Ishikawa (cell line): ENCODE data around the gene HOXA6.
A peak's percentile ranks its signal among the peaks of the same experiment; 100 is the strongest.

Source experiments
- CEBPB ChIP-seq: IDR thresholded peaks from 2 replicates; pipeline ENCODE4 v1.6.1; 2012
- CREB1 ChIP-seq: IDR thresholded peaks from 2 replicates; pipeline ENCODE4 v1.6.1; 2012; ENCODE audit warnings: low read depth
- EGR1 ChIP-seq: IDR thresholded peaks from 2 replicates; pipeline ENCODE4 v1.6.1; 2012
- EP300 ChIP-seq: IDR thresholded peaks from 2 replicates; pipeline ENCODE4 v1.6.1; 2012; ENCODE audit warnings: borderline replicate concordance
- FOXM1 ChIP-seq: IDR thresholded peaks from 2 replicates; pipeline ENCODE4 v1.6.1; 2012; ENCODE audit warnings: low read depth, borderline replicate concordance
- NFIC ChIP-seq: IDR thresholded peaks from 2 replicates; pipeline ENCODE4 v1.6.1; 2012
- RAD21 ChIP-seq: IDR thresholded peaks from 2 replicates; pipeline ENCODE4 v1.6.1; 2012; ENCODE audit warnings: low read depth
- REST ChIP-seq: IDR thresholded peaks from 2 replicates; pipeline ENCODE4 v1.6.1; 2012; ENCODE audit warnings: low read depth, mild to moderate bottlenecking
- TAF1 ChIP-seq: IDR thresholded peaks from 2 replicates; pipeline ENCODE4 v1.6.1; 2012; ENCODE audit warnings: low read depth, mild to moderate bottlenecking
- TCF12 ChIP-seq: IDR thresholded peaks from 2 replicates; pipeline ENCODE4 v1.6.1; 2012; ENCODE audit warnings: low read depth
- TEAD4 ChIP-seq: IDR thresholded peaks from 2 replicates; pipeline ENCODE4 v1.6.1; 2012
- YY1 ChIP-seq: IDR thresholded peaks from 2 replicates; pipeline ENCODE4 v1.6.1; 2012; ENCODE audit warnings: low read depth
- ZBTB7A ChIP-seq: IDR thresholded peaks from 2 replicates; pipeline ENCODE4 v1.6.1; 2012; ENCODE audit warnings: low read depth
- TF ChIP-seq, protein P1 (sequence below): IDR thresholded peaks from 2 replicates; pipeline ENCODE4 v1.6.1; 2012
- TF ChIP-seq, protein P2 (sequence below): IDR thresholded peaks from 2 replicates; pipeline ENCODE4 v1.6.1; 2012

HOXA6 gene

DNA sequence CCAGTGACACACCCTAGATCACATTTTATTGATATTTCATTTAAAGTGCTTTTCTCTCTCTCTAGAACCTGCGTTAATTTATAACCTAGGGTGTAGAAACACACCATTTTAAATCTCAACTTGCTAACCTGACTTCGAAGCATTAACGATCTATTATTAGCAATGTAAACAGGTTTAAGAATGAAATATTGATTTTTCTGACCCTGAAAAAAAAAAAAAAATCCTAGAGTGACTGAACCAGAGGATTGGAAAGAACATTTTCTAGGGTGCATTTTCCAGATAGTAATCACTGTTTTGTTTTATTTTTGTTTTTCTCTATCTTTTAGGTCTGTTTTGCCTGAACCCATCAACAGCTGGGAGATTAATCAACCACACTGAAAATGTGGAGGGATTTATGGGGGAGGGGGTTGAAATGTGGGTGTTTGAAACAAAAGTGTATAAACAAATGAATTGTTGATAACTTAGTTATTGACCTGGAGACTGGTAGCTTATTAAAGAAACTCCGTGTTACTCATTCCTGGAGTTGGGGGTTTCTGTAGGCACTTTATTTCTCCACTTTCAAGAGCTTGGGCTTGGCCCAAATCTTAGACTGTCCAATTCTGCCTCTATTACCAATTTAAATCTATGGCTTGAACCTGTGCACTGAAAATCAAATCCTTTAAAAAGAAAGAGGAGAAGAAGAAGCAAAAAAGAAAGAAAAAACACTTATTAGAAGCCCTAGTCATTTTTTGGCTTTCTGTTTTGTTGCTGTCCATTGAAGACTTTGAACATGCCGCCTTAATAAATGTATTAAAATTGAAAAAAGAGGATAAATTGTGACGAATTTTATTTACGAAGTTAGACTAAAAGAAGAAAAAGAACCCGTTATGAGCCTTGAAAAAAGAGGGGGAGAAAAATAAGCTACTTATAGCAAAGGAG is 47.9 kb downstream of the HOXA6 start:
- no peak for TF ChIP-seq CREB1
- TF ChIP-seq CEBPB = no peak
- TF ChIP-seq TCF12 = no peak
- TF ChIP-seq RAD21 = no peak
- TF ChIP-seq FOXM1 = no peak
- no peak for TF ChIP-seq EP300
- TF ChIP-seq EGR1 = no peak
- TF ChIP-seq, protein P1, sequence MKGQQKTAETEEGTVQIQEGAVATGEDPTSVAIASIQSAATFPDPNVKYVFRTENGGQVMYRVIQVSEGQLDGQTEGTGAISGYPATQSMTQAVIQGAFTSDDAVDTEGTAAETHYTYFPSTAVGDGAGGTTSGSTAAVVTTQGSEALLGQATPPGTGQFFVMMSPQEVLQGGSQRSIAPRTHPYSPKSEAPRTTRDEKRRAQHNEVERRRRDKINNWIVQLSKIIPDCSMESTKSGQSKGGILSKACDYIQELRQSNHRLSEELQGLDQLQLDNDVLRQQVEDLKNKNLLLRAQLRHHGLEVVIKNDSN = no peak

GRCh38 chr7:27098578-27099451 is 48.8 kb downstream of the HOXA6 start:
- no peak for TF ChIP-seq REST
- no peak for TF ChIP-seq TAF1
- TF ChIP-seq, protein P1 = no peak
- TF ChIP-seq, protein P2, sequence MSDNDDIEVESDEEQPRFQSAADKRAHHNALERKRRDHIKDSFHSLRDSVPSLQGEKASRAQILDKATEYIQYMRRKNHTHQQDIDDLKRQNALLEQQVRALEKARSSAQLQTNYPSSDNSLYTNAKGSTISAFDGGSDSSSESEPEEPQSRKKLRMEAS = no peak
- no peak for TF ChIP-seq TCF12
- no peak for TF ChIP-seq CREB1
- TF ChIP-seq RAD21 = no peak
- no peak for TF ChIP-seq EP300
- no peak for TF ChIP-seq CEBPB
- TF ChIP-seq TEAD4 = no peak
- no peak for TF ChIP-seq NFIC
- TF ChIP-seq ZBTB7A = no peak
- no peak for TF ChIP-seq EGR1
- no peak for TF ChIP-seq FOXM1
- TF ChIP-seq YY1 = no peak

DNA sequence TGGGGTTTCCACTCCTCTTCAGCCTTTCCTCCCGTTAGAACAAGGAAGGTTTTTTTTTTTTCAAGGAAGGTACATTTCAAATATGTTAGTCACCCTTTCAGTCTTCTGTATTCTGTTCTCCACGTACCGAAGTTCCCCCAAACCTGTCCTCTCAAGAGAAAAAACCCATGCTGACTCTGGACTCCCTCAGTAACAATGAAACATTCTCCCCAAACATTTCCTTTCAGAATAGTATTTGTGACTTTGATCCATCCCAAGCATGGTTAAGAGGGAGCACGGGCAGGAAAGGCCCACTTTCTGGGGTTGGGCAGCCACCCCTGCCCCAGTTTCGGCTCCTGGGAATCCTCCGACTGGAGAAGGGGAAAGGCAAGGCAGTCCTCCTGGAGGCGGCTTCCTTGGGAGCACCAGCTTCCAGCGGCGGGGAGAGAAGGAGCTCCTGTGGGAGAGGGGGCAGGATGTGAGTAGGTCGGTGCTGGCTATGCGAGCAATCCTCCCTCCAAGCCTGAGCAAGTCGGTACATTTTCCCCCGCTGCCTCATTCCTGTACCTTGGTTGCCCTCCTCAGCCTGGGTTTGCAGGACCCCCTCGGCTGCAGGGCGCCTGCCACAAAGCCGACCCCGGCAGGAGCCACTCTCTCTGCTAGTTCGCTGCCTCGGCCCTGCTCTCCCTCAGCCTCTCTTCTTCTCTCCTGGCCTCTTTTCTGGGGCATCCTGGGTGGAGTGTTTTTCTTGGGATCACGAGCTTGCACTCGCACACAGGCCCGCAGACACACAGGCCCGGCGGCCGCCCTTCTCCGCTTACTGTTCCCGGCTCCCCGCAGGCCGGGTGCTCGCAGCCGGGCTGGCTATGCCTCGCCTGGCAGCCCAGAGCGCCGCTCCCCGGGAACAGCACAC is 49.6 kb downstream of the HOXA6 start:
- TF ChIP-seq NFIC = no peak
- TF ChIP-seq FOXM1 = no peak
- no peak for TF ChIP-seq YY1

- TF ChIP-seq, protein P2 = no peak; the same call in 1 of the 2 replicates
- TF ChIP-seq REST (no peak), YY1 (no peak), ZBTB7A (peak; percentile 66; the same call in 1 of the 2 replicates), NFIC (no peak), RAD21 (no peak), CREB1 (0 out of 2 replicates have a peak, but pooled peaks have one; percentile 40), TCF12 (no peak), CEBPB (no peak), EGR1 (peak; percentile 47; the same call in 1 of the 2 replicates), TAF1 (peak; percentile 43; the same call in 1 of the 2 replicates), EP300 (no peak), FOXM1 (no peak), TEAD4 (no peak)
- TF ChIP-seq, protein P1 = no peak
These were observed 50.6 kb downstream of the HOXA6 start for GRCh38 chr7:27096768-27097514.
